Uterus (tissue), 4 donors: ENCODE measurements around the gene EFTUD2. TPM values are rescaled to one million over a fixed set of nuclear protein-coding genes. Genes with fewer than 3 reads are reported as not detected.
A peak's percentile ranks its signal among the peaks of the same experiment; 100 is the strongest.

Experiments
- DNase-seq, 2 donors: peaks; one replicate each; pipeline ENCODE4 v3.0.0-alpha.2; 2019 to 2020
- H3K27ac ChIP-seq, 2 donors: fragments of 200-600 bp; sonication (generic); 1 replicate in 1 of 2; 2 replicates in 1 of 2; pipeline ENCODE4 v1.5.1; 2016 to 2018
- H3K27me3 ChIP-seq, 2 donors: fragments of 200-600 bp; sonication (generic); one replicate each; pipeline ENCODE4 v1.5.1; 2018 to 2019; ENCODE audit warnings: control low read depth in 1 of 2
- H3K36me3 ChIP-seq, 2 donors: fragments of 200-600 bp; sonication (generic); one replicate each; pipeline ENCODE4 v1.5.1; 2019; ENCODE audit warnings: control low read depth in 1 of 2
- H3K4me1 ChIP-seq, 2 donors: fragments of 200-600 bp; sonication (generic); one replicate each; pipeline ENCODE4 v1.5.1; 2018 to 2019; ENCODE audit warnings: control low read depth in 1 of 2
- H3K4me3 ChIP-seq, 2 donors: fragments of 200-600 bp; sonication (generic); 1 replicate in 1 of 2; 2 replicates in 1 of 2; pipeline ENCODE4 v1.5.1; 2018 to 2019; ENCODE audit warnings: mild to moderate bottlenecking in 1 of 2
- H3K9me3 ChIP-seq, 2 donors: fragments of 200-600 bp; sonication (generic); one replicate each; pipeline ENCODE4 v1.5.1; 2019; ENCODE audit warnings: control low read depth in 1 of 2
- CTCF ChIP-seq, 4 experiments: fragments of 200-600 bp in 2 of 4; fragments of 450-650 bp in 2 of 4; sonication (generic) in 2 of 4; IDR thresholded peaks; one replicate each; pipeline ENCODE4 v1.5.1; 2016 to 2019; ENCODE audit warnings: antibody characterized with exemption in 4 of 4, mild to moderate bottlenecking in 2 of 4, moderate library complexity in 1 of 4
- POLR2A ChIP-seq, 2 donors: fragments of 450-650 bp; IDR thresholded peaks; one replicate each; pipeline ENCODE4 v1.6.1; 2016; ENCODE audit warnings: antibody characterized with exemption in 2 of 2, mild to moderate bottlenecking in 1 of 2, moderate library complexity in 1 of 2
- intact Hi-C: fragments of 100-400 bp; cut with DNase I; formaldehyde crosslinking; loops from one replicate; pipeline ENCODE4 v1.15.1; 2023; ENCODE audit warnings: low total_unique reads
- total RNA-seq, 4 donors: library from RNA; depleted of rRNA in 3 of 4; stranded (reverse); fragments of >200 nt in 3 of 4; gene quantifications; one replicate each; pipeline versions ENCODE4 v1.1.0 to v1.2.4, GENCODE V29; 2014 to 2023
- donor health status: DM: yes; HTN: yes; CAD: no.

Gene EFTUD2
- total RNA-seq, 4 donors from 2014 or later: 12.4 to 129 (median 64.7) TPM

DNA sequence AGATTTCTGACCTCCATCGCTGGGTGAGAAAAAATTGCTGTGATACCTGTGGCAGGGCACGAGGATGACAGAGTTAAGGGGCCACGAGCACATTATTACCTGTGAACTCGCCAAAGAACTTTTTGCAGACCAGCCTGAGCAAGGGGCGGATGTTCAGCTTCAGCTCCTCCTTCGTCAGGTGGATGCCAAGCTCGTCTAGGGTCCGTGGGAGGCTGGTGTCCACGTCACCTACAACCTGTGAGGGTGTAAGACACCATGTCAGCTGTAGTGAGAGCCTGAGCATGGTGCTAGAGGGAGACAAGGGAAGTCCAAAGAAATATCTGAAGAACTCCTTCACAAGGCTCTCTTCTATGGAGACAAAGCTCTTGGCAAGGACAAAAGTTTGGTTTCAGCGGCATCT, 34.4 kb downstream of the EFTUD2 start:
- Histone ChIP-seq H3K27me3 (no peaks in the 10 kb centered on the region), H3K9me3 (no peaks in the 10 kb centered on the region), H3K27ac (peak overlapping the region; percentile 60 to 85), H3K4me3 (no peak overlapping the region), H3K4me1 (no peaks in the 10 kb centered on the region), H3K36me3 (no peaks in the 10 kb centered on the region)
- TF ChIP-seq POLR2A (IDR thresholded peaks at IDR 0.05) (no peak), CTCF (IDR thresholded peaks at IDR 0.05) (no peak)
- no peak for DNase-seq
- intact Hi-C loops: loop anchor here (5.0 kb wide), 1 partner anchor 88 kb away; no protein-coding TSS in a partner anchor

DNA sequence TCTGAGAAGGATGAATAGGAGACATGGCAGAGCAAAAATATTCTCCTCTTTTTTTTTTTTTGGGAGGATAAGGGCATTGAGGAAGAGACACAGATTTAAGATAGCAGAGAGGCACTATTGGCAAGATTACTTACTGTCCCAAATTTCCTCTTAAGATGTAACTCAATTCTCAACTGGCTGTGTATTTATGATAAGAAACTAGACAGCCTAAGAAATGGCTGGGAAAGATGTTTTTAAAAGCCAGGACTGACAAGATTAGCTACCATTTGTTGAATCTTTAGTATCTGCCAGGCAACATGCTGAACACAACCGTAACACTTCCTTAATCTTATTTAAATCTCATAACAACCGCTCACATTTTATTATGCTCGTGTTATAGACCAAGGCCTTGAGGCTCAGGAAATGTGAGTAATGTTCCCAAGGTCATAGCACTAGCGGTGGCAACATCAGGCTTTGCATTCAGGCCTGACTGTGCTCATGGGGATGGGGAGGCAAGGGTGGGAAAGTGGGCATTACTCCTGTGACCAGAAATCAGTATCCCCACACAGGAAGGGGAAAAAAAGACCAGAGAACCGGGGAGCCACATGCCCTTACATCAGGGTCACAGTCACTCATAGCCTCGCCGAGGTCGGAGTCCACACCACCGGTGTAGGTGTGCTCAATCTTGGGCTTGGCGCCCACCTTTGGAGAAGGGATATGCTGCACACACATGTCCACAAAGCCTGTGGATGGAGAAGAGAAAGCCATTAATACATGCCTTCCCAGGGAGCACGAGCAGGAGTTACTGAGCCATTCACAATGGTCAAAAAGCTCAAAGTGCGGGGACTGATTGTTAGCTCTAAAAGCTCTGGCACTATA, 36.0 kb downstream of the EFTUD2 start:
- TF ChIP-seq CTCF (IDR thresholded peaks at IDR 0.05) (no peak), POLR2A (IDR thresholded peaks at IDR 0.05) (no peak)
- DNase-seq: no peak
- H3K27ac ChIP-seq: peak overlapping the region in 1 of 2 donors; percentile 85
- no peaks in the 10 kb centered on the region for H3K36me3 ChIP-seq
- intact Hi-C loops: no loop called here
- H3K4me1 ChIP-seq: no peaks in the 10 kb centered on the region
- no peak overlapping the region for H3K4me3 ChIP-seq
- no peaks in the 10 kb centered on the region for H3K27me3 ChIP-seq
- H3K9me3 ChIP-seq: no peaks in the 10 kb centered on the region

- Histone ChIP-seq H3K4me3 (no peak overlapping the region), H3K4me1 (no peaks in the 10 kb centered on the region), H3K27me3 (no peaks in the 10 kb centered on the region), H3K36me3 (no peaks in the 10 kb centered on the region), H3K9me3 (no peaks in the 10 kb centered on the region), H3K27ac (peak overlapping the region in 1 of 2 donors; percentile 85)
- TF ChIP-seq POLR2A (IDR thresholded peaks at IDR 0.05) (no peak), CTCF (IDR thresholded peaks at IDR 0.05) (no peak)
- intact Hi-C loops: no loop called here
- DNase-seq: no peak
Measured at GRCh38 chr17:44862278-44862914, 36.8 kb downstream of the EFTUD2 start.

- Histone ChIP-seq H3K27me3 (no peaks in the 10 kb centered on the region), H3K9me3 (no peaks in the 10 kb centered on the region), H3K4me3 (no peak overlapping the region), H3K36me3 (no peaks in the 10 kb centered on the region), H3K27ac (no peak overlapping the region), H3K4me1 (no peaks in the 10 kb centered on the region)
- intact Hi-C loops: no loop called here
- DNase-seq: no peak
- TF ChIP-seq POLR2A (IDR thresholded peaks at IDR 0.05) (no peak), CTCF (IDR thresholded peaks at IDR 0.05) (no peak)
Measured at GRCh38 chr17:44859701-44860100, 39.5 kb downstream of the EFTUD2 start.

DNA sequence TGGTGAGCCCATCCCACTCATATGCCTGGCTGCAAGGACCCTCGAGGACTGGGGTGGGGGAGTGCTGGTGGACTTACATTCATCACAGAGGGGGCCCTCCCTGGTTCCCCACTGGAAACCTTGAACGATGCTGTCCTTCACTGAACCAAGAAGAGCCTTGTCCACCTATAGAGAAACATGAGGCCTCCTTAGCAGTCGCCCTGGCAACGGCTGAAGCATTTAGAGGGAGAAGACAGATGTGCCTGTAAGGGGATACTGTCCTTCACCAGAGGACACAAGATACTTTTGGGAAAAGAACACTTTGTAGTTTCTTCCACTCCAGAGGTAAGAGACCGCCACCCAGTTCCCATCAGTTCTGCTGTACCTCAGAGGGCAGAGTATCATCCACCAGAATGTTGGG, 45.1 kb downstream of the EFTUD2 start:
- H3K27ac ChIP-seq: no peak overlapping the region
- intact Hi-C loops: no loop called here
- H3K4me1 ChIP-seq: no peaks in the 10 kb centered on the region
- no peaks in the 10 kb centered on the region for H3K9me3 ChIP-seq
- H3K36me3 ChIP-seq: no peaks in the 10 kb centered on the region
- no peak for DNase-seq
- no peaks in the 10 kb centered on the region for H3K27me3 ChIP-seq
- TF ChIP-seq CTCF (IDR thresholded peaks at IDR 0.05) (no peak), POLR2A (IDR thresholded peaks at IDR 0.05) (no peak)
- H3K4me3 ChIP-seq: no peak overlapping the region
